WTC11 (cell line): ENCODE data around the gene KLHL11. TPM values are rescaled to one million over a fixed set of nuclear protein-coding genes. Genes with fewer than 3 reads are reported as not detected.

ENCODE experiments used
- ATAC-seq: fragments of 200-7000 bp; cut with Tn5 transposase; 2 replicates; pipeline ENCODE4 v1.10.0; 2021; ENCODE audit warnings: mild to moderate bottlenecking, moderate library complexity
- CTCF ChIA-PET: fragments of 300-600 bp; sonication (Branson Sonifier 250); formaldehyde crosslinking; loops from one replicate; lab custom pipeline; 2021; ENCODE audit warnings: antibody characterized with exemption; lab: Charles Lee
- POLR2A ChIA-PET: fragments of 350-600 bp; sonication (Branson Sonifier 250); formaldehyde crosslinking; loops from one replicate; lab custom pipeline; 2021; ENCODE audit warnings: antibody characterized with exemption; lab: Charles Lee
- DNase-seq: peaks from one replicate; pipeline ENCODE4 v3.0.0; 2021; ENCODE audit warnings: low spot score
- H3K27ac Mint-ChIP-seq: 2 replicates; pipeline ENCODE4 v1.8.0; 2021; ENCODE audit warnings: mixed read lengths
- H3K27me3 Mint-ChIP-seq: 2 replicates; pipeline ENCODE4 v1.8.0; 2021; ENCODE audit warnings: low read depth, mild to moderate bottlenecking, moderate library complexity, mixed read lengths
- H3K36me3 Mint-ChIP-seq: 2 replicates; pipeline ENCODE4 v1.8.0; 2021; ENCODE audit warnings: mixed read lengths
- H3K4me1 Mint-ChIP-seq: 2 replicates; pipeline ENCODE4 v1.8.0; 2022; ENCODE audit warnings: mixed read lengths
- H3K4me3 Mint-ChIP-seq: 2 replicates; pipeline ENCODE4 v1.8.0; 2021; ENCODE audit warnings: mild to moderate bottlenecking, moderate library complexity, mixed read lengths
- H3K9me3 Mint-ChIP-seq: 2 replicates; pipeline ENCODE4 v1.8.0; 2021; ENCODE audit warnings: mixed read lengths
- AR ChIP-seq: fragments of 250-450 bp; sonication (Bioruptor Pico); IDR thresholded peaks from 2 replicates; pipeline ENCODE4 v1.9.0; 2021; ENCODE audit warnings: mild to moderate bottlenecking
- CBFB ChIP-seq: sonication (generic); formaldehyde crosslinking; IDR thresholded peaks from 2 replicates; pipeline ENCODE4 v1.8.1; 2022; ENCODE audit warnings: mild to moderate bottlenecking, low read depth, missing genetic modification reagents
- GABPB1 ChIP-seq: sonication (generic); formaldehyde crosslinking; IDR thresholded peaks from 2 replicates; pipeline ENCODE4 v1.8.1; 2023; ENCODE audit warnings: mild to moderate bottlenecking, missing genetic modification reagents
- MXD4 ChIP-seq: fragments of 250-450 bp; sonication (Bioruptor Pico); IDR thresholded peaks from 2 replicates; pipeline ENCODE4 v1.8.0; 2021; ENCODE audit warnings: mild to moderate bottlenecking, moderate library complexity, borderline replicate concordance
- NFATC4 ChIP-seq: fragments of 250-450 bp; sonication (Bioruptor Pico); IDR thresholded peaks from 2 replicates; pipeline ENCODE4 v1.9.0; 2021; ENCODE audit warnings: mild to moderate bottlenecking
- NFE2L1 ChIP-seq: sonication (generic); formaldehyde crosslinking; IDR thresholded peaks from 2 replicates; pipeline ENCODE4 v1.8.1; 2023; ENCODE audit warnings: missing genetic modification reagents
- NFYB ChIP-seq: sonication (generic); formaldehyde crosslinking; conservative IDR thresholded peaks from 2 replicates; pipeline ENCODE4 v1.8.0; 2022; ENCODE audit warnings: low read depth, missing genetic modification reagents
- NR3C1 ChIP-seq: sonication (generic); formaldehyde crosslinking; conservative IDR thresholded peaks from 2 replicates; pipeline ENCODE4 v1.8.1; 2023; ENCODE audit warnings: low read depth, mild to moderate bottlenecking, missing genetic modification reagents
- SP1 ChIP-seq: sonication (generic); formaldehyde crosslinking; conservative IDR thresholded peaks from 2 replicates; pipeline ENCODE4 v1.8.1; 2022; ENCODE audit warnings: missing genetic modification reagents
- STAT6 ChIP-seq: sonication (generic); formaldehyde crosslinking; conservative IDR thresholded peaks from 2 replicates; pipeline ENCODE4 v1.8.1; 2023; ENCODE audit warnings: mild to moderate bottlenecking, low read depth, missing genetic modification reagents, moderate library complexity
- TCF7 ChIP-seq: sonication (generic); formaldehyde crosslinking; IDR thresholded peaks from 2 replicates; pipeline ENCODE4 v1.8.0; 2022; ENCODE audit warnings: mild to moderate bottlenecking, low read depth, missing genetic modification reagents, moderate library complexity
- TP53 ChIP-seq: sonication (generic); formaldehyde crosslinking; IDR thresholded peaks from 2 replicates; pipeline ENCODE4 v1.8.1; 2023; ENCODE audit warnings: mild to moderate bottlenecking, missing genetic modification reagents
- ZBTB21 ChIP-seq: sonication (generic); formaldehyde crosslinking; IDR thresholded peaks from 2 replicates; pipeline ENCODE4 v1.8.1; 2023; ENCODE audit warnings: mild to moderate bottlenecking, missing genetic modification reagents, borderline replicate concordance
- ZBTB43 ChIP-seq: sonication (generic); formaldehyde crosslinking; IDR thresholded peaks from 2 replicates; pipeline ENCODE4 v1.8.1; 2023; ENCODE audit warnings: mild to moderate bottlenecking, missing genetic modification reagents
- ZNF263 ChIP-seq: sonication (generic); formaldehyde crosslinking; IDR thresholded peaks from 2 replicates; pipeline ENCODE4 v1.8.1; 2022; ENCODE audit warnings: low read depth, mild to moderate bottlenecking, moderate library complexity, missing genetic modification reagents
- ZNF416 ChIP-seq: fragments of 250-450 bp; sonication (Bioruptor Pico); IDR thresholded peaks from 2 replicates; pipeline ENCODE4 v1.9.0; 2021; ENCODE audit warnings: mild to moderate bottlenecking, inconsistent platforms
- ZNF423 ChIP-seq: fragments of 250-450 bp; sonication (Bioruptor Pico); IDR thresholded peaks from 2 replicates; pipeline ENCODE4 v2.1.2; 2022; ENCODE audit warnings: mild to moderate bottlenecking, moderate library complexity
- ZNF671 ChIP-seq: fragments of 250-450 bp; sonication (Bioruptor Pico); IDR thresholded peaks from 2 replicates; pipeline ENCODE4 v1.8.0; 2021; ENCODE audit warnings: mild to moderate bottlenecking
- total RNA-seq: library from RNA; stranded (reverse); gene quantifications from 3 replicates; pipeline ENCODE4 v1.2.3, GENCODE V29; 2021
- TF ChIP-seq, protein P1 (sequence below): fragments of 250-450 bp; sonication (Bioruptor Pico); IDR thresholded peaks from 2 replicates; pipeline ENCODE4 v1.8.0; 2021; ENCODE audit warnings: mild to moderate bottlenecking
- TF ChIP-seq, protein P2 (sequence below): sonication (generic); formaldehyde crosslinking; IDR thresholded peaks from 2 replicates; pipeline ENCODE4 v1.8.0; 2022; ENCODE audit warnings: mild to moderate bottlenecking, missing genetic modification reagents

KLHL11 gene
- total RNA-seq, 1 experiment from 2014 or later: 15.0 TPM

DNA sequence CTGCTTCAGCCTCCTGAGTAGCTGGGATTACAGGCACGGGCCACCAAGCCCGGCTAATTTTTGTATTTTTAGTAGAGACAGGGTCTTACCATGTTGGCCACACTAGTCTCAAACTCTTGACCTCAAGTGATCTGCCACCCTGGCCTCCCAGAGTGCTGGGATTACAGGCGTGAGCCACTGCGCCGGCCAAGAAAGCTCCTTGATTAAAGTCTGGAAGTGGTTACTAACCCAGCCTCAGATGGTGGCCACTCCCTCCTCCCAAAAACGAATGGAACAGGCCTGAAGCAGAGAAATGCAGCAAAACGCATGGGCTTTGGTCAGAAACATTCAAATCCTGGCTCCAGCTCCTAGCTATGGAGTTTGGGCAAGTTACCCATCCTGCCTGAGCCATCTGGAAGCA lies 41.1 kb downstream of the KLHL11 start:
- Mint-ChIP-seq H3K9me3 (no peaks in the 10 kb centered on the region), H3K4me3 (no peak overlapping the region), H3K27ac (no peak overlapping the region; the same call in 1 of the 2 replicates), H3K36me3 (peaks cover 28% of the 10 kb centered on the region), H3K27me3 (no peaks in the 10 kb centered on the region; the same call in 1 of the 2 replicates), H3K4me1 (peaks cover 7% of the 10 kb centered on the region; the same call in 1 of the 2 replicates)
- no peak for ATAC-seq
- DNase-seq: no peak
- TF ChIP-seq ZNF416 (CRISPR knock-in tag): no peak
- TF ChIP-seq, protein P1, sequence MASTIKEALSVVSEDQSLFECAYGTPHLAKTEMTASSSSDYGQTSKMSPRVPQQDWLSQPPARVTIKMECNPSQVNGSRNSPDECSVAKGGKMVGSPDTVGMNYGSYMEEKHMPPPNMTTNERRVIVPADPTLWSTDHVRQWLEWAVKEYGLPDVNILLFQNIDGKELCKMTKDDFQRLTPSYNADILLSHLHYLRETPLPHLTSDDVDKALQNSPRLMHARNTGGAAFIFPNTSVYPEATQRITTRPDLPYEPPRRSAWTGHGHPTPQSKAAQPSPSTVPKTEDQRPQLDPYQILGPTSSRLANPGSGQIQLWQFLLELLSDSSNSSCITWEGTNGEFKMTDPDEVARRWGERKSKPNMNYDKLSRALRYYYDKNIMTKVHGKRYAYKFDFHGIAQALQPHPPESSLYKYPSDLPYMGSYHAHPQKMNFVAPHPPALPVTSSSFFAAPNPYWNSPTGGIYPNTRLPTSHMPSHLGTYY (CRISPR knock-in tag): no peak
- TF ChIP-seq TP53 (CRISPR knock-in tag): no peak
- TF ChIP-seq ZBTB43 (CRISPR knock-in tag): no peak
- no peak for TF ChIP-seq CBFB (CRISPR knock-in tag)
- no peak for TF ChIP-seq ZNF423 (CRISPR knock-in tag)
- TF ChIP-seq ZNF263 (CRISPR knock-in tag): no peak
- no peak for TF ChIP-seq STAT6
- TF ChIP-seq MXD4: no peak
- TF ChIP-seq ZNF671 (CRISPR knock-in tag): no peak
- no peak for TF ChIP-seq ZBTB21 (CRISPR knock-in tag)
- no peak for TF ChIP-seq SP1
- TF ChIP-seq NFATC4 (CRISPR knock-in tag): no peak
- TF ChIP-seq TCF7: no peak
- TF ChIP-seq, protein P2, sequence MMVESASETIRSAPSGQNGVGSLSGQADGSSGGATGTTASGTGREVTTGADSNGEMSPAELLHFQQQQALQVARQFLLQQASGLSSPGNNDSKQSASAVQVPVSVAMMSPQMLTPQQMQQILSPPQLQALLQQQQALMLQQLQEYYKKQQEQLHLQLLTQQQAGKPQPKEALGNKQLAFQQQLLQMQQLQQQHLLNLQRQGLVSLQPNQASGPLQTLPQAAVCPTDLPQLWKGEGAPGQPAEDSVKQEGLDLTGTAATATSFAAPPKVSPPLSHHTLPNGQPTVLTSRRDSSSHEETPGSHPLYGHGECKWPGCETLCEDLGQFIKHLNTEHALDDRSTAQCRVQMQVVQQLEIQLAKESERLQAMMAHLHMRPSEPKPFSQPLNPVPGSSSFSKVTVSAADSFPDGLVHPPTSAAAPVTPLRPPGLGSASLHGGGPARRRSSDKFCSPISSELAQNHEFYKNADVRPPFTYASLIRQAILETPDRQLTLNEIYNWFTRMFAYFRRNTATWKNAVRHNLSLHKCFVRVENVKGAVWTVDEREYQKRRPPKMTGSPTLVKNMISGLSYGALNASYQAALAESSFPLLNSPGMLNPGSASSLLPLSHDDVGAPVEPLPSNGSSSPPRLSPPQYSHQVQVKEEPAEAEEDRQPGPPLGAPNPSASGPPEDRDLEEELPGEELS (CRISPR knock-in tag): no peak
- no peak for TF ChIP-seq NFE2L1
- TF ChIP-seq NFYB (CRISPR knock-in tag): no peak
- no peak for TF ChIP-seq NR3C1 (CRISPR knock-in tag)
- no peak for TF ChIP-seq GABPB1 (CRISPR knock-in tag)
- no peak for TF ChIP-seq AR (CRISPR knock-in tag)
- POLR2A ChIA-PET: interaction anchor here (0.6 kb wide), 1 partner anchor 85 kb away, joined by 3 read pairs; no protein-coding TSS in a partner anchor
- CTCF ChIA-PET: interaction anchor here (1.2 to 2.4 kb wide), 2 partner anchors 18 to 38 kb away, joined by 3 to 11 read pairs; partner anchors contain the start of gene JUP
